Ramos (cell line): ENCODE results near the gene SLC25A23.
"Not testable (repeated sequence)": the region's sequence is repeated elsewhere in the genome, so short reads cannot be mapped to it uniquely, and the experiment has no call there.

ENCODE experiments used
- in situ Hi-C: fragments of 300-500 bp; cut with MboI; formaldehyde crosslinking; loops from one replicate; pipeline ENCODE4 v1.14.3; 2022; ENCODE audit warnings: low sequenced_read_pairs; ENCODE audit not compliant: unreplicated experiment

Gene SLC25A23

GRCh38 chr19:6459262-6460098, at the start of gene SLC25A23:
SLC25A23 (minus strand) TSS chr19:6459792; CDS start chr19:6459628, 164 bp downstream.
- in situ Hi-C loops, result no loop called here

GRCh38 chr19:6508028-6508771, 48.6 kb upstream of the SLC25A23 start:
- in situ Hi-C loops, result not testable (repeated sequence)

DNA sequence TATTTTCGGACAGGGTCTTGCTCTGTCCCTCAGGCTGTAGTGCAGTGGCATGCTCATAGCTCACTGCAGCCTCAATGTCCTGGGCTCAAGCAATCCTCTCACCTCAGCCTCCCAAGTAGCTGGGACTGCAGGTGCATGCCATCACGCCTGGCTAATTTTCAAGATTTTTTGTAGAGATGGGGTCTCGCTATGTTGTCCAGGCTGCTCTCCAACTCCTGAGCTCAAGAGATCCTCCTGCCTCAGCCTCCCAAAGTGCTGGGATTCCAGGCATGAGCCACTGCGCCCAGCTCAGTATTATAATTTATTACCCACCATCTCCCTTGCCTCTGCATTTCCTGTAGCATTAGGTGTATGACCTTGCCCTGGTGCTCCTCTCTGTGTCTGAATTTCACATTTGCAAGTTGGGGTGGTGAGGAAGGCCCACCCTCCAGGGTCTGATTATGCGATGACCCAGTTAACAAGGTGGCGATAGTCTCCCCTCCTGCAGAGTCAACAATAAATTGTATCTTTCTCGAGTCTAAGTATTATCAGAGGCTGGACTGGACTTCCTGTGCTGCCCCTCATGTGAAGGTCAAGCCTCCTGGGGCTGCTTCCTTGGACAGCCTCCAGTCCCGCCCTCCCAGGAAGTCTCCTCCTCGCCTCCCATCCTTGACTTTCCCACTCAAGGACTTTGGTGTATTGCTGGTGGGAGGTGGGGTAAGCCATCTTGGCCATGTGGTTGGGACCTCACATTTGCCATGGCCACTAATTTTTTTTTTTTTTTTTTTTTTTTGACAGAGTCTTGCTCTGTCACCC, 44.0 kb upstream of the SLC25A23 start:
- in situ Hi-C loops, result no loop called here

GRCh38 chr19:6501740-6502648, 42.4 kb upstream of the SLC25A23 start, which contains the start of gene TUBB4A:
TUBB4A (minus strand) TSS chr19:6502309; CDS start chr19:6502212, 97 bp downstream.
- in situ Hi-C loops, result no loop called here

DNA sequence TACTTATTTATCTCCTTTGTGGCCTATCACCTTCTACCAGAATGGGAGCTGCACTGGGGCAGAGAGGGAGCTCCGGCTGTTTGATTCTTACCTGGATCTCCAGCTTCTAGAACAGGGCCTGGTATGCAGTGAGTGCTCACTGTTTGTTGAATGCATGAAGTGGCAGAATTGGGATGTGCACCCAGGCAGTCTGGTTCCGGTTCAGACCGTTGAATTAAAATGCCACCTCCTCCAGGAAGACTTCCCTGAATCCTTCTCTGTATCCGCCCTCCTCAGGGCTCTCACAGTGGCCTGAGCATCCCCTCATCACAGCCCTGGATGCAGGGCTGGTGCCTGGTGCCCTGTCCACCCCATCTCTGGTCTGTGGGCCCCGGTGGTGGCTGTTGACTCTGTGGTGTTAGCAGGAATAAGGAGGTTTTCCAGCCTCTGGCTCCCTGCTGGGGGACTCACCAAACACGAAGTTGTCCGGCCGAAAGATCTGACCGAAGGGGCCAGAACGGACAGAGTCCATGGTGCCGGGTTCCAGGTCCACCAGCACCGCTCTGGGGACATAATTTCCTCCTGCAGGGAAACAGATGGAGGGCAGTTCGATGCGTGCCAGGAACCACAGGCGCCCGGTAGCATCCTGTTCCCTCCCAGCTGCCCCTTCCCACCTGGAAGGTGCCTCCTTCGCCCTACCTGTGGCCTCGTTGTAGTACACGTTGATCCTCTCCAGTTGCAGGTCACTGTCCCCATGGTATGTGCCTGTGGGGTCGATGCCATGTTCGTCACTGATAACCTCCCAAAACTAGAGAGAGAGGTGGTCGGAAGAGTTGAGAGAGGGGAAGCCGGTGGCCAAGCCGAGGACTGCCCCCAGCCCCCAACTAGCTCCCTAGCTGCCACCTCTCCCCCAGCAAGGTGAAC, 41.5 kb upstream of the SLC25A23 start:
- in situ Hi-C loops, result no loop called here

- in situ Hi-C loops, result no loop called here
These were observed 39.6 kb upstream of the SLC25A23 start for GRCh38 chr19:6499052-6499790.

DNA sequence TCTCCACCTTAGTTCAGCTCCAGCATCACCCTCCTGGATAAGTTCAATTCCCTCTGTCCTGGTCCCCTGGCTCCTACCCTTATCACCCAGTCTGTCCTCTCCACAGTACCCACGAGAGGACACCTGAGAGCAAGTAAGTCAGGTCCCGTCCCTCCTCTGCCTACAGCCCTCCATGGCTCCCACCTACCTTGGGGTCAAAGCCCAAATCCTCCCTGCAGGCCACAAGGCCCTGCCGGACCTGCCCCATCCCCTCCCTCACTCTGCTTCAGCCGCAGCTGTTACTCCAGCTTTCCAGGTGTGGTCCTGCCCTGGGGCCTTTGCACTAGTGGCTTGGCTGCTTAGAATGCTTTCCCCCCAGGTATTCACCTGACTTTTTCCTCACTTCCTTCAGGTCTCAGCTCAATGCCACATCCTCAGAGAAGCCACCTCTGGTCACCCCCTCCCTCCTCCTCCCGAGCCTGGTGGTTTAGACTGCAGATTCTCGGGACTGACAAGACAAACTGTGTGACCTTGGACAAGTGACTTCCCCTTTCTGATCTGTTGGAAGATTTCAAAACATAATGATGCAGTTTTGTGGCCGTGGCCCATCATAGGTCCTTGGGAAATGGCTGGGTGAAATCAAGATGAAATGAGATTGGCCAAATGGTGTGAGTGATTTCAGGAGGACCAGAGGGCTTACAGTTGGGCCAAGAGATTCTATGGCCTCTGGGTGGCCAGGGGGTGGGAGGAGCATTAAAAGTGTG, 38.9 kb upstream of the SLC25A23 start:
- in situ Hi-C loops, result no loop called here

GRCh38 chr19:6495947-6496346, 36.4 kb upstream of the SLC25A23 start:
- in situ Hi-C loops, result no loop called here

DNA sequence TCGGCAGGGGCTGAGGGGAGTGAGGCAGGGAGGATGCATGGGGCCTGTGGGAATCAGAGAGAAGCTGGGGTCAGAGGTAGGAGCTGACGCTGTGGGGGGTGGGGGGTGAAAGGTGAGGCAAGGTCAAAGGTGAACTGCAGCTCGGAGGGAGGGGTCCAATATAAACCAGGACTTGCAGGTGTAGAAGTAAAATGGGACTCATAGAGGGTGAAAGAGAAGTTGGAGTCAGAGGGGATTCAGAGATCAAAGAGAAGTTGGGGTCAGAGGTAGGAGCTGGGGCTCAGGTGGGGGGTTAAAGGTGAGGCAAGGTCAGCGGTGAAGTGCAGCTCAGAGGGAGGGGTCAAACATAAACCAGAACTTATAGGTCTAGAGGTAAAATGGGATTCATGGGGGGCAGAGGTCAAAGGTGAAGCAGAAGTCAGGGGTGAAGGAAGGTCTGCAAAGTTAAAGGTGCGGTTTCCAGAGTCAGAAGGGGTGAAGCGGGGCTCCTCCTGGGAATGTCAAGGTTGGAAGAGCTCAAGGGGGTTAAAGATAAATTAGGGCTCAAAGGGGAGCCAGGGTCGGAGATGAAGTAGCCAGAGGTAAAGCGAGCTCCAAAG, 34.9 kb upstream of the SLC25A23 start:
- in situ Hi-C loops, result no loop called here

DNA sequence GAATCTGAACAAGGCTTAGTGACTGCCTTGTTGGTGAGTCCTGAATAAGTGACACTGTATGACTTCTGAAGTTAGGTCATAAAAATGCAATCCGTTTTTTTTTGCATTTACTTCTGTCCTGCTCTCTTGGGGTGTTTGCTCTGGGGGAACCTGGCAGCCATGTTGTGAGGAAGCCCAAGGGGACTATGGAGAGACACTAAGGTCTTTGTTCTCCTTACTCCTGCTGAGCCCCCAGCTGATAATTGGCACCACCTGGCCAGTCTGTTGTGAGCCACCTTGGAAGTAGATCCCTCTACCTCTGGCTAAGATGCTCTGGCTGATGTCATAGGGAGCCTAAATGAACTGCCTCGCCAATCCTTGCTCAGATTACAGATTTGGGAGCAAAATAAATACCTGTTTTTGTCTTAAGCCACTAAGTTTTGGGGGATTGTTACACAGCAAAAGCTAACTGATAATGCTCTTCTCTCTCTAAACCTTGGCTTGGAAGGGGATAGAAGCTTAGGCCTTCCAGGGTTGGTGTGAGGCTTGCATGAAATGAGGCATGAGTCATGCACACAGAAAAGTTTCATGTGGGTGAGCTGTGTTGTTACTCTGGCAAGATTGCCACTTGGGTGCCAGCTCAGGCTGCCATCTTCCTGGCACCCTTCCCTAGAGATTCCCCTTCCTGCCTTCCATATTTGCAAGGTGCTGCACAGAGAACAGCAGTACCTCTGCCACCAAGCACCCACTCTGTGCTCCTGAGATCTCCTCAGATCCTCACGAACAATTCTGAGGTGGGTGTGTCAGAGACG, 32.4 kb upstream of the SLC25A23 start:
- in situ Hi-C loops, result no loop called here

- in situ Hi-C loops, result no loop called here
These were observed 30.5 kb upstream of the SLC25A23 start for GRCh38 chr19:6490134-6490533.

DNA sequence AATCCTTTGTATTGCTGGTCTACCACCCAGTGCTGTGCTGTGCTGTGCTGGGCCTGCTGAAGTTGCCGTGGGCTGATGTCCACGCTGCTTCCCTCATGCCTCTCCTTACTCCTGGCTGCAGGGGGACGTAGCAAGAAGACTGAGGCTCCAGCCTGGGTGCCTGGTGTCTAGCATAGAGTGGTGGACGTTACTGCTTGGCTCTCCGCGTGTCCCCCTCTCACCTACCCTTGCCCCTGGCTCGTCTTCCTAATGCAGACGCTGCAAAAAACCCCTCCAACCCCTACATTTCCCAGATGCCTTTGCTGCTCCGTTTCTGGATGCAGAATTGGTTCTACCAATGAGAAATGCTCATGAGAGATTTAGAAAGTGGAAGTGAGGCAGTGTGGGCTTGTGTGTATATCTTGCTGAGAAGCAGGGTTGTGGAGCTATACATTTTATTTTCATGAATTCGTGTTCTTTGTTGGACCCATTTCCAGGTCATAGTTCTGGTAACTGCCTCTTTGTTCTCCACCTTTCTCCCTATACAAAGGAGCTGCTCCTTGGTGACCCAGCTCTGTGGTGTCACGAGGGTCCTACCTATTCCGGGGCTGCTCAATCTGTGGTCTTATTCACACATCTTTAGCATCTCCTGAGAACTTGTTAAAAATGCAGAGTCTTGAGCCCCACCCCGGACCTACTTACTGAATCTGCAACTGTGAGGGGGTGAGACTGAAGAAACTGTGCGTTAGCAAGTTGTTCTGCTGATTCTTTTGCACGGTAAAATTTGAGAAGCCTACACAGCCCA, 29.9 kb upstream of the SLC25A23 start:
- in situ Hi-C loops, result no loop called here

DNA sequence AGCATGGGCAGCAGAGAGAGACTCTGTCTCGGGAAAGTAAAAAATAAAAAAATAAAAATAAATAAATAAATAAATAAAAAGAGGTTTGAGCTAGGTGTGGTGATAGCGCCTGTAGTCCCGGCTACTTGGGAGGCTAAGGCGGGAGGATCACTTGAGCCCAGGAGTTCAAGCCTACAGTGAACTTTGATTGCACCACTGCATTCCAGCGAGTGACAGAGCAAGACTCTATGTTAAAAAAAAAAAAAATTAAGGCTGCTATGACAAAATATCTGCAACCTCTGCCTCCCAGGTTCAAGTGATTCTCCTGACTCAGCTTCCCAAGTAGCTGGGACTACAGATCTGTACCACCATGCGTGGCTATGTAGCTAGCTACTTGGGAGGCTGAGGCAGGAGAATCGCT, 25.2 kb upstream of the SLC25A23 start:
- in situ Hi-C loops, result no loop called here

DNA sequence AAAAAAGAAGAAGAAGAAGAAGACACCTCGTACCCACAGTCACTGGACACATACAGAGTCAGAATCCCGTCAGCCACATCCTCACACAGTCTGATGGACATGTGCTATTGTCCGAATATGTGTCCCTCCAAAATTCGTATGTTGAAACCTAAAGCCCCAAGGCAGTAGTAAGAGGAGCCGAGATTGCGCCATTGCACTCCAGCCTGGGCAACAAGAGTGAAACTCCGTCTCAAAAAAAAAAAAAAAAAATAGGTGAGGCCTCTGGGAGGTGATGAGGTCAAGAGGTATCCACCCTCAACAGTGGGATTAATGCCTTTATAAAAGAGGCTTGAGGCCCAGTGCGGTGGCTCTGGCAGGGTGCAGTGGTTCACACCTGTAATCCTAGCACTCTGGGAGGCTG, 24.6 kb upstream of the SLC25A23 start:
- in situ Hi-C loops, result no loop called here

DNA sequence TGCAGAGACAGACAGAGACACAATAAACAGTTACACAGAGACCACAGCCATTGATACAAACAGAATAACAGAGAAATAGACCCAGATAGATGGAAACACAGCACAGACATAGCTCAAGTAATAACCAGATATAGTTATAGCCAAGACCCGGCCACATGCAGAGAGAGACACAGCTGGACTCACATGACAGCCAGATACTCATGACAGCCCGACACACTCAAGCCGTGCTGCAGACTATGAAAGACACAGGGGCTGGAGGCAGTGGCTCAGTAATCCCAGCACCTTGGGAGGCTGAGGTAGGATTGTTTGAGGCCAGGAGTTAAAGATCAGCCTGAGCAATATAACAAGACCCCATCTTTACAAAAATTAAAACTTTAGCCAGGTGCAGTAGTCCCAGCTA, 23.6 kb upstream of the SLC25A23 start:
- in situ Hi-C loops, result no loop called here
